ENCODE data around the gene RPL18A. TPM values are rescaled to one million over a fixed set of nuclear protein-coding genes. Genes with fewer than 3 reads are reported as not detected.

Gene RPL18A
- total and polyA plus RNA-seq, 2 experiments from 2014 or later: 837 to 1,456 TPM

GRCh38 chr19:17848595-17849292 is 11.0 kb upstream of the RPL18A start:
- H3K27me3 ChIP-seq (replicated peaks; ENCODE audit: insufficient read depth): no peaks in the 10 kb centered on the region
- WGBS, 2 experiments (ENCODE audit: low coverage in 1 of 2, low lambda C conversion rate in 2 of 2, missing lambda C conversion rate in 2 of 2): 93 to 96% methylated on average over 14 of the region's 14 CpGs
- no peak overlapping the region for H3K9ac ChIP-seq
- TF ChIP-seq EZH2 (IDR thresholded peaks at IDR 0.05; ENCODE audit: insufficient read depth, poor library complexity, severe bottlenecking): no peak
- no peak for TF ChIP-seq EZH2phosphoT487 (IDR thresholded peaks at IDR 0.05; ENCODE audit: insufficient read depth, low read depth)
- H3K27ac ChIP-seq: no peak overlapping the region
- peaks cover 5% of the 10 kb centered on the region; the same call in 1 of the 2 replicates for H3K4me1 ChIP-seq (ENCODE audit: insufficient read depth)
- no peaks in the 10 kb centered on the region for H3K9me3 ChIP-seq (ENCODE audit: low read depth)
- no peaks in the 10 kb centered on the region for H3K79me2 ChIP-seq (ENCODE audit: insufficient read depth)
- H3K4me2 ChIP-seq (ENCODE audit: unreplicated experiment): no peak overlapping the region
- no peak overlapping the region for H2AFZ ChIP-seq
- H3K4me3 ChIP-seq: no peak overlapping the region
- no peaks in the 10 kb centered on the region for H3K36me3 ChIP-seq (ENCODE audit: low read depth)
- 0 out of 2 replicates have a peak, but pooled peaks cover 5% of the 10 kb centered on the region for H3F3A ChIP-seq (ENCODE audit: insufficient read depth)
- no peak for DNase-seq
- in situ Hi-C loops (cut with MboI): no loop called here
- H3K9me2 ChIP-seq (ENCODE audit: insufficient read depth): no peaks in the 10 kb centered on the region
- no peaks in the 10 kb centered on the region for H4K20me1 ChIP-seq (ENCODE audit: insufficient read depth)

- Histone ChIP-seq H3F3A (ENCODE audit: insufficient read depth) (no peaks in the 10 kb centered on the region), H3K4me2 (ENCODE audit: unreplicated experiment) (no peak overlapping the region), H3K36me3 (ENCODE audit: low read depth) (no peaks in the 10 kb centered on the region), H3K27ac (no peak overlapping the region), H3K9me3 (ENCODE audit: low read depth) (no peaks in the 10 kb centered on the region), H3K9ac (no peak overlapping the region), H3K4me1 (ENCODE audit: insufficient read depth) (peaks cover under 1% of the 10 kb centered on the region; the same call in 1 of the 2 replicates), H2AFZ (no peak overlapping the region), H3K4me3 (no peak overlapping the region), H3K9me2 (ENCODE audit: insufficient read depth) (no peaks in the 10 kb centered on the region), H3K27me3 (replicated peaks; ENCODE audit: insufficient read depth) (no peaks in the 10 kb centered on the region), H4K20me1 (ENCODE audit: insufficient read depth) (no peaks in the 10 kb centered on the region), H3K79me2 (ENCODE audit: insufficient read depth) (no peaks in the 10 kb centered on the region)
- no peak for TF ChIP-seq EZH2phosphoT487 (IDR thresholded peaks at IDR 0.05; ENCODE audit: insufficient read depth, low read depth)
- no peak for TF ChIP-seq EZH2 (IDR thresholded peaks at IDR 0.05; ENCODE audit: insufficient read depth, poor library complexity, severe bottlenecking)
- DNase-seq: no peak
- in situ Hi-C loops (cut with MboI): no loop called here
- WGBS, 2 experiments (ENCODE audit: low coverage in 1 of 2, low lambda C conversion rate in 2 of 2, missing lambda C conversion rate in 2 of 2): 90 to 91% methylated on average over 6 of the region's 6 CpGs
Observed at GRCh38 chr19:17854061-17854460, 5.6 kb upstream of the RPL18A start.

- H3K9me2 ChIP-seq (ENCODE audit: insufficient read depth): no peaks in the 10 kb centered on the region
- H3K79me2 ChIP-seq (ENCODE audit: insufficient read depth): peaks cover 8% of the 10 kb centered on the region
- 7% methylated on average over 29 of the region's 29 CpGs for WGBS, 2 experiments (ENCODE audit: low coverage in 1 of 2, low lambda C conversion rate in 2 of 2, missing lambda C conversion rate in 2 of 2)
- H3F3A ChIP-seq (ENCODE audit: insufficient read depth): no peaks in the 10 kb centered on the region
- H3K9ac ChIP-seq: no peak overlapping the region
- H3K27me3 ChIP-seq (replicated peaks; ENCODE audit: insufficient read depth): no peaks in the 10 kb centered on the region
- H3K36me3 ChIP-seq (ENCODE audit: low read depth): no peaks in the 10 kb centered on the region
- no peaks in the 10 kb centered on the region for H3K9me3 ChIP-seq (ENCODE audit: low read depth)
- peaks cover 4% of the 10 kb centered on the region; the same call in 1 of the 2 replicates for H3K4me1 ChIP-seq (ENCODE audit: insufficient read depth)
- H3K4me2 ChIP-seq (ENCODE audit: unreplicated experiment): no peak overlapping the region
- no peak for TF ChIP-seq EZH2phosphoT487 (IDR thresholded peaks at IDR 0.05; ENCODE audit: insufficient read depth, low read depth)
- TF ChIP-seq EZH2 (IDR thresholded peaks at IDR 0.05; ENCODE audit: insufficient read depth, poor library complexity, severe bottlenecking): no peak
- peak; percentile 78 for DNase-seq
- peak overlapping the region; percentile 22; the same call in 1 of the 2 replicates for H2AFZ ChIP-seq
- no peaks in the 10 kb centered on the region for H4K20me1 ChIP-seq (ENCODE audit: insufficient read depth)
- no peak overlapping the region for H3K27ac ChIP-seq
- in situ Hi-C loops (cut with MboI): no loop called here
- no peak overlapping the region for H3K4me3 ChIP-seq
Observed at GRCh38 chr19:17855280-17856152, 4.2 kb upstream of the RPL18A start.

- Histone ChIP-seq H3K27ac (peak overlapping the region; percentile 67), H3K9ac (peak overlapping the region; percentile 99), H3K4me1 (ENCODE audit: insufficient read depth) (peaks cover 14% of the 10 kb centered on the region; the same call in 1 of the 2 replicates), H3K9me2 (ENCODE audit: insufficient read depth) (no peaks in the 10 kb centered on the region), H3K9me3 (ENCODE audit: low read depth) (no peaks in the 10 kb centered on the region), H3K27me3 (replicated peaks; ENCODE audit: insufficient read depth) (no peaks in the 10 kb centered on the region), H2AFZ (no peak overlapping the region), H3K36me3 (ENCODE audit: low read depth) (peaks cover 41% of the 10 kb centered on the region; the same call in 1 of the 2 replicates), H3F3A (ENCODE audit: insufficient read depth) (peaks cover 35% of the 10 kb centered on the region), H3K4me3 (peak overlapping the region; percentile 98), H4K20me1 (ENCODE audit: insufficient read depth) (peaks cover 11% of the 10 kb centered on the region; the same call in 1 of the 2 replicates), H3K4me2 (ENCODE audit: unreplicated experiment) (peak overlapping the region; percentile 92), H3K79me2 (ENCODE audit: insufficient read depth) (peaks cover 37% of the 10 kb centered on the region)
- in situ Hi-C loops (cut with MboI): no loop called here
- 3 to 4% methylated on average over 22 of the region's 22 CpGs for WGBS, 2 experiments (ENCODE audit: low coverage in 1 of 2, low lambda C conversion rate in 2 of 2, missing lambda C conversion rate in 2 of 2)
- TF ChIP-seq EZH2 (IDR thresholded peaks at IDR 0.05; ENCODE audit: insufficient read depth, poor library complexity, severe bottlenecking) (no peak), EZH2phosphoT487 (IDR thresholded peaks at IDR 0.05; ENCODE audit: insufficient read depth, low read depth) (no peak)
- peak; percentile 61 for DNase-seq
Observed at GRCh38 chr19:17860331-17860992, 752 bp downstream of the RPL18A start.

Data from GM23248 (cell line).